Right lobe of liver (tissue), 4 donors: ENCODE data around the gene SIX5.

Experiments used
- CTCF ChIP-seq, 4 donors: fragments of 200-600 bp in 3 of 4; fragments of 450-650 bp in 1 of 4; IDR thresholded peaks; one replicate each; pipeline versions ENCODE4 v1.5.1 to v1.8.0; 2016 to 2022; ENCODE audit warnings: antibody characterized with exemption in 4 of 4, mild to moderate bottlenecking in 2 of 4
- POLR2A ChIP-seq: fragments of 450-650 bp; IDR thresholded peaks from one replicate; pipeline ENCODE4 v1.6.1; 2017; ENCODE audit warnings: antibody characterized with exemption, mild to moderate bottlenecking
- donor health status: DM: no; HTN: no; CAD: no.
- donor health status: DM: no; HTN: no; CAD: no.
- donor health status: DM: no; HTN: yes; CAD: no.

DNA sequence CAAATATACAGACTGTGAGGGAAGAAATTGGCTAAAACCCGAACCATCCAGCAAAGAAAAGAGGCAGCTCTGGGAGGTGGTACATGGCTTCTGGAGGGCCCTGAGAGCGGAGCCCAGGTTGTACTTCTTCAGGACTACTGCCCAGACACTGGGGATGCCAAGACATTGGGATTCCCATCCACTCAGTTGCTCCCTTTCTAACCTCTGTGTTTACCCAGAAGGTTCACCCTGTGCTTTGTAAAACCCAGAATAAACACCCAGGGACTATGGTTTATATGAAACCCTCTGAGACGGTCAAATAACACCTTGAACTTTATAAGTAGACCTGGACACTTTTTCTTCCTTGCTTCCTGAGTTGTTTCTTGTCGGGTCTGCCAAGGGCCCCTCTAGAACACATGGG, 26.1 kb downstream of the SIX5 start:
- no peak for TF ChIP-seq CTCF (IDR thresholded peaks at IDR 0.05)
- TF ChIP-seq POLR2A = no peak
